Measurements from ENCODE around the gene LRRC72. TPM values are rescaled to one million over a fixed set of nuclear protein-coding genes. Genes with fewer than 3 reads are reported as not detected.

LRRC72 gene
- total RNA-seq, 1 donor from 2014 or later = not detected

DNA sequence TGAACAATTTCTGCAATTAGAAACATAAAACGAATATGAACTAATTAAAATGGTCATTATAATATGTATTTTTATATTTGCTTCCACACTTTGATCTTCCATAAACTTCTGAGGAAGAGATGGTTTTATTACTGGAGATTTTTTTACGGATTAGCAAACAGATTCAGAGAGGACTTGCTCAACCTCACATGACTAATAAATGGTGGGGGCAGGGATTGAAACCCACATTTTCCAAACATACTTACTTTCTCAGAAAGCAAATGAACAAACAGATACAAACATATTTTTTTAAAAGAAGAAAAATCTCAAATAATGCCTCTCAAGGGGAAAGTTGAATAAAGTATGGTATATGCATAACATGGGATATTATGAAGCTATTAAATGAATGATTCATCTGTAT lies 100.6 kb downstream of the LRRC72 start:
- Mint-ChIP-seq H3K4me1 (ENCODE audit: low read depth, unreplicated experiment) (no peaks in the 10 kb centered on the region), H3K4me3 (ENCODE audit: unreplicated experiment) (no peak overlapping the region), H3K9me3 (ENCODE audit: unreplicated experiment) (no peaks in the 10 kb centered on the region), H3K27me3 (ENCODE audit: low read depth, unreplicated experiment) (no peaks in the 10 kb centered on the region), H3K27ac (ENCODE audit: unreplicated experiment) (no peak overlapping the region), H3K36me3 (ENCODE audit: low read depth, unreplicated experiment) (peaks cover 5% of the 10 kb centered on the region)
- Histone ChIP-seq H3K79me2 (ENCODE audit: insufficient read depth, low read length) (no peaks in the 10 kb centered on the region), H3K4me3 (ENCODE audit: insufficient read depth, low read depth, low read length) (no peak overlapping the region), H2AFZ (ENCODE audit: low read depth, low read length) (no peak overlapping the region), H3K9ac (ENCODE audit: low read length) (no peak overlapping the region), H3K27ac (ENCODE audit: low read depth, low read length) (no peak overlapping the region), H3K9me3 (ENCODE audit: insufficient read depth, low read depth, low read length) (no peaks in the 10 kb centered on the region), H3K4me2 (ENCODE audit: low read length) (no peak overlapping the region), H3K4me1 (ENCODE audit: insufficient read depth, low read length) (no peaks in the 10 kb centered on the region), H3K36me3 (ENCODE audit: insufficient read depth, low read length) (peaks cover 4% of the 10 kb centered on the region), H4K20me1 (ENCODE audit: insufficient read depth, low read length) (no peaks in the 10 kb centered on the region), H3K27me3 (ENCODE audit: insufficient read depth, low read length) (no peaks in the 10 kb centered on the region)
- DNase-seq (ENCODE audit: low read depth) (no peak), FAIRE-seq (no peak)
- no peak for TF ChIP-seq CTCF (IDR thresholded peaks at IDR 0.05; ENCODE audit: insufficient read depth, low read depth, low read length)
- TF ChIP-seq EZH2 (IDR thresholded peaks at IDR 0.05; ENCODE audit: insufficient read depth, low read length) = no peak

DNA sequence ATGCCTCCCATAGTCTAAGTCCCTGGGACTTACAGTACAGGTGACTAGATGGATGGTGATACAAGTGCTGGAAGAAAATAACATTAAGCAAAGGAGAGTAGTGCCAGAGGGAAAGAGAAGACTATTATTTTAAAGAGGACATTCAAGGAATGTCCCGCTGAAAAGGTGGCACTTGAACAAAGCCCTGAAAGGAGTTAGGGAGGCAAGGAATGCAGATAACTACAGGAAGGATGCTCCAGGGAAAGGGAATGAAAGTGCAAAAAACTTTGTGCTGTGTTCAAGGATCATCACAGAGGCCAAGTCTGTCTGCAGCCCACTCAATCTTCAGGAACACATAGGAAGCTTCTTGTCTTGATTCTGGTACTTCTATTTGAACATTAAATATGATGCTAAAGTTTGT lies 104.0 kb downstream of the LRRC72 start:
- H4K20me1 ChIP-seq (ENCODE audit: insufficient read depth, low read length) = no peaks in the 10 kb centered on the region
- no peaks in the 10 kb centered on the region for H3K79me2 ChIP-seq (ENCODE audit: insufficient read depth, low read length)
- no peak overlapping the region for H3K9ac ChIP-seq (ENCODE audit: low read length)
- H3K27ac ChIP-seq (ENCODE audit: low read depth, low read length) = no peak overlapping the region
- no peaks in the 10 kb centered on the region for H3K4me1 ChIP-seq (ENCODE audit: insufficient read depth, low read length)
- H3K9me3 ChIP-seq (ENCODE audit: insufficient read depth, low read depth, low read length) = no peaks in the 10 kb centered on the region
- H3K36me3 ChIP-seq (ENCODE audit: insufficient read depth, low read length) = no peaks in the 10 kb centered on the region
- H3K27ac Mint-ChIP-seq (ENCODE audit: unreplicated experiment) = no peak overlapping the region
- no peaks in the 10 kb centered on the region for H3K36me3 Mint-ChIP-seq (ENCODE audit: low read depth, unreplicated experiment)
- no peak overlapping the region for H3K4me3 Mint-ChIP-seq (ENCODE audit: unreplicated experiment)
- TF ChIP-seq CTCF (IDR thresholded peaks at IDR 0.05; ENCODE audit: insufficient read depth, low read depth, low read length) (no peak), EZH2 (IDR thresholded peaks at IDR 0.05; ENCODE audit: insufficient read depth, low read length) (no peak)
- DNase-seq (ENCODE audit: low read depth) = no peak
- H2AFZ ChIP-seq (ENCODE audit: low read depth, low read length) = no peak overlapping the region
- H3K27me3 Mint-ChIP-seq (ENCODE audit: low read depth, unreplicated experiment) = no peaks in the 10 kb centered on the region
- no peaks in the 10 kb centered on the region for H3K4me1 Mint-ChIP-seq (ENCODE audit: low read depth, unreplicated experiment)
- no peak overlapping the region for H3K4me2 ChIP-seq (ENCODE audit: low read length)
- FAIRE-seq = no peak
- H3K27me3 ChIP-seq (ENCODE audit: insufficient read depth, low read length) = no peaks in the 10 kb centered on the region
- H3K4me3 ChIP-seq (ENCODE audit: insufficient read depth, low read depth, low read length) = no peak overlapping the region
- no peaks in the 10 kb centered on the region for H3K9me3 Mint-ChIP-seq (ENCODE audit: unreplicated experiment)

Other genes starting within 250 kb of the LRRC72 start
- gene CRPPA, start 105.3 kb upstream of the LRRC72 start, total RNA-seq = 3.6 and 3.9 TPM in 2 replicates
- gene SOSTDC1, start 61.1 kb upstream of the LRRC72 start, total RNA-seq = 0.14 and 0.23 TPM in 2 replicates
- gene ANKMY2, start 118.9 kb downstream of the LRRC72 start, total RNA-seq = 21.9 and 25.0 TPM in 2 replicates
- gene BZW2, start 119.4 kb downstream of the LRRC72 start, total RNA-seq = 83.4 and 84.9 TPM in 2 replicates
- 56.0 and 57.0 TPM in 2 replicates for gene TSPAN13, start 226.9 kb downstream of the LRRC72 start, total RNA-seq

Measured in astrocyte (in vitro differentiated cells and primary cell).